ENCODE measurements around the gene SENP5.

SENP5 gene

DNA sequence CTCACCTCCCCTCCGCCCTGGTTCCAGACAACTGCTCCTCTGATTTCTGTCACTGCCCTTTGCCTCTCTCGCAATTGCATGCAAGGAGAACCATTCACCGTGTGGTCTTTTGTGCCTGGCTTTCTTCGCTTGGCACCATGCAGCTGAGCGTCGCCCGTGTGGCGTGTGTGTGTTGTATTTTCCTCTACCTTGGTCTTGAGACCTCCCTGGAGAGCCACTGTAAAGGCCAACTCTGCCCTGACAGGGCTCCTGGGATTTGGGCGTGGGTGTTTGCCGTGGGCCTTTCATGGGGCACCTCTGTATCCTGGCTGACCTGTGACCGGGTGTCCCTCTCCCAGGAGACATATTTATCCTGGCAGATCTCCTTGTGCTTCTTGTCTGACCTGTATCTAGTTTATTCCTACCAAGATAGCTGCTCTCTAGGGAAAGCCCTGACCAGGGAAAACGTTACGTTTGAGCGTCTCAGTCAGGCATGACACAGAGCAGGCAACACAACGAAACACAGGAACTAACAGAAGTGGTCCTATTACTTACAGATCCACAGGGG, 102.9 kb downstream of the SENP5 start:
- no peak overlapping the region for H3K27ac ChIP-seq
- no peak for TF ChIP-seq CTCF (IDR thresholded peaks at IDR 0.05)
- no peak for DNase-seq (ENCODE audit: low spot score)
- H3K4me3 ChIP-seq: no peak overlapping the region

GRCh38 chr3:196971094-196971698, 103.5 kb downstream of the SENP5 start:
- no peak for TF ChIP-seq CTCF (IDR thresholded peaks at IDR 0.05)
- Histone ChIP-seq H3K27ac (no peak overlapping the region), H3K4me3 (no peak overlapping the region)
- DNase-seq (ENCODE audit: low spot score): no peak

- H3K27ac ChIP-seq: no peak overlapping the region
- no peak for DNase-seq (ENCODE audit: low spot score)
- TF ChIP-seq CTCF (IDR thresholded peaks at IDR 0.05): no peak
- no peak overlapping the region for H3K4me3 ChIP-seq
Measured at GRCh38 chr3:196974661-196975060, 106.9 kb downstream of the SENP5 start.

DNA sequence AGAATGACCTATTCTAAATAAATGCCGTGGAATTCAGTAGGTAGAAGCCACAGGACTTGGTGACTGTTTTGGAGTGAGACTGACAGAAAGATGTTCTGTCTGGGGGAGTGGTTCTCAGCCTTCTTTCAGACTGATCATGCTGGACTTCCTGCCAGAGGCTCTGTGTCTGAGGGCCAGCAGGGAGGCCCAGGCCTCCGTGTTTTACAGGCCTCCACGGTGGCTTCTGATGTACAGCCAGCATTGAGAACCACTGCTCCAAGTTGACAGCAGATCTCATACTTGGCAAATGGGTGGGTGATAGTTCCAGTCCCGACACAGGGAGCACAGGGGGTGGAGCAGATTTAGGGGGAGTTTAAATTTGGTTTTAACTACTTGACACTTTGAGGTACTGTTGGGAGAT, 107.6 kb downstream of the SENP5 start:
- no peak for TF ChIP-seq CTCF (IDR thresholded peaks at IDR 0.05)

GRCh38 chr3:196976941-196977340, 109.2 kb downstream of the SENP5 start:
- DNase-seq (ENCODE audit: low spot score): no peak
- no peak for TF ChIP-seq CTCF (IDR thresholded peaks at IDR 0.05)
- Histone ChIP-seq H3K27ac (no peak overlapping the region), H3K4me3 (no peak overlapping the region)

More for the DNA sequence above, 107.6 kb downstream of the SENP5 start:
- Histone ChIP-seq H3K4me3 (no peak overlapping the region), H3K27ac (no peak overlapping the region)
- no peak for DNase-seq (ENCODE audit: low spot score)

GRCh38 chr3:196979545-196979944, 111.8 kb downstream of the SENP5 start:
- Histone ChIP-seq H3K27ac (no peak overlapping the region), H3K4me3 (no peak overlapping the region)
- TF ChIP-seq CTCF (IDR thresholded peaks at IDR 0.05): no peak
- DNase-seq (ENCODE audit: low spot score): no peak

DNA sequence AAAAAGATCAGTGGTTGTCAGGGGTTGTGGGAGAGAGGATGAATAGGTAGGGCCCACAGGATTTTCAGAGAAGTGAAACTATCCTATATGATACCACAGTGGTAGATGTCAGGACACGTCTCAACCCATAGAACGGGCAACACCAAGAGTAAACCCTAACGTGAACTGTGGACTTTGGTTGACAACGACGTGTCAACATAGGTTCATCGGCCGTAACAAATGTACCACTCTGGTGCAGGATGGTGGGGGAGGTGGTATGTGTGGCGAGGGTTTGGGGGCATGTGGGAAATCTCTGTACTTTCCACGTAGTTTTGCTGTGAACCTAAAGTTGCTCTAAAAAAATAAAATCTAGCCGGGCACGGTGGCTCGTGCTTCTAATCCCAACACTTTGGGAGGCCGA, 113.9 kb downstream of the SENP5 start:
- H3K4me3 ChIP-seq: no peak overlapping the region
- H3K27ac ChIP-seq: no peak overlapping the region
- no peak for TF ChIP-seq CTCF (IDR thresholded peaks at IDR 0.05)
- DNase-seq (ENCODE audit: low spot score): no peak

Measured in coronary artery (tissue), 2 donors.